ENCODE measurements around the gene FBXL5.

FBXL5 gene

GRCh38 chr4:15592799-15593198 is 62.4 kb downstream of the FBXL5 start:
- H2BK15ac ChIP-seq (replicated peaks; ENCODE audit: low read depth) = no peak overlapping the region
- no peaks in the 10 kb centered on the region for H3K36me3 ChIP-seq (ENCODE audit: control insufficient read depth, insufficient read depth, low read length)
- H3K9ac ChIP-seq (ENCODE audit: low read length) = no peak overlapping the region
- no peaks in the 10 kb centered on the region for H3K79me2 ChIP-seq (ENCODE audit: control insufficient read depth, insufficient read depth, low read length)
- H3K4me1 ChIP-seq (ENCODE audit: control insufficient read depth, low read depth, low read length) = no peaks in the 10 kb centered on the region
- H3K56ac ChIP-seq (ENCODE audit: low read length) = no peak overlapping the region
- H2AK5ac ChIP-seq (ENCODE audit: low read length) = no peak overlapping the region
- no peak overlapping the region for H3K27ac ChIP-seq (ENCODE audit: low read depth, low read length)
- H3K4me3 ChIP-seq (ENCODE audit: low read length) = no peak overlapping the region
- no peak overlapping the region for H4K5ac ChIP-seq (ENCODE audit: low read length)
- no peak for DNase-seq
- no peak overlapping the region for H2BK5ac ChIP-seq (ENCODE audit: low read length)
- no peak overlapping the region for H4K8ac ChIP-seq (ENCODE audit: low read depth, low read length)
- 100% methylated on average over 1 of the region's 3 CpGs for WGBS (ENCODE audit: extremely low coverage, insufficient coverage, low lambda C conversion rate)
- no peak overlapping the region for H3K4ac ChIP-seq (ENCODE audit: low read depth, low read length)
- H3K18ac ChIP-seq (ENCODE audit: low read length) = no peak overlapping the region
- H2BK120ac ChIP-seq (ENCODE audit: low read depth, low read length) = no peak overlapping the region
- H3K4me2 ChIP-seq (ENCODE audit: low read length) = no peak overlapping the region
- no peaks in the 10 kb centered on the region for H3K79me1 ChIP-seq (ENCODE audit: low read length)
- H3K23ac ChIP-seq (ENCODE audit: low read length) = no peak overlapping the region
- no peaks in the 10 kb centered on the region for H3K27me3 ChIP-seq (ENCODE audit: insufficient read depth, low read length, poor library complexity)

DNA sequence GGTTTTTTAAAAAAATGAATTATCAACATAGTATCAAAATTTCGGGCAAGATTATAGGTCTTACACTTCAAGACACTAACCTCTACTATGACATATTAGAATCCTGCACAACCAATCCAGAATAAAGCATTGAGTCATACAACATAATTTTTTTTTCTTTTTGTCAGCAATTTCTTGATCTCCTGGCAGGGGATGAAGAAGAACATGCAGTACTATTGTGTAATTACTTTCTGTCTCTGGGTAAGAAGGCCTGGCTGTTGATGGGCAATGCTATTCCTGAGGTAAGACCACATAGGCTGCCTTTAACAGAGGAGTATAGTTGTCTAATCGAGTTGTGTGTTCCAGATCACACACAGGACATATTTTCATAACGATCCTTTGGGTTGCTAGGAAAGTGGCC is 67.5 kb downstream of the FBXL5 start:
- Histone ChIP-seq H3K36me3 (ENCODE audit: control insufficient read depth, insufficient read depth, low read length) (no peaks in the 10 kb centered on the region), H4K8ac (ENCODE audit: low read depth, low read length) (no peak overlapping the region), H2BK5ac (ENCODE audit: low read length) (no peak overlapping the region), H2BK15ac (replicated peaks; ENCODE audit: low read depth) (no peak overlapping the region), H2BK120ac (ENCODE audit: low read depth, low read length) (no peak overlapping the region), H3K56ac (ENCODE audit: low read length) (no peak overlapping the region), H3K27ac (ENCODE audit: low read depth, low read length) (no peak overlapping the region), H3K4me1 (ENCODE audit: control insufficient read depth, low read depth, low read length) (no peaks in the 10 kb centered on the region), H3K4me2 (ENCODE audit: low read length) (no peak overlapping the region), H3K27me3 (ENCODE audit: insufficient read depth, low read length, poor library complexity) (no peaks in the 10 kb centered on the region), H3K79me2 (ENCODE audit: control insufficient read depth, insufficient read depth, low read length) (no peaks in the 10 kb centered on the region), H3K4ac (ENCODE audit: low read depth, low read length) (no peak overlapping the region), H3K9ac (ENCODE audit: low read length) (no peak overlapping the region), H4K5ac (ENCODE audit: low read length) (no peak overlapping the region), H3K79me1 (ENCODE audit: low read length) (no peaks in the 10 kb centered on the region), H3K18ac (ENCODE audit: low read length) (no peak overlapping the region), H3K23ac (ENCODE audit: low read length) (no peak overlapping the region), H2AK5ac (ENCODE audit: low read length) (no peak overlapping the region), H3K4me3 (ENCODE audit: low read length) (no peak overlapping the region)
- no peak for DNase-seq
- no CpG with 5 or more reads among the region's 3 CpGs for WGBS (ENCODE audit: extremely low coverage, insufficient coverage, low lambda C conversion rate)

DNA sequence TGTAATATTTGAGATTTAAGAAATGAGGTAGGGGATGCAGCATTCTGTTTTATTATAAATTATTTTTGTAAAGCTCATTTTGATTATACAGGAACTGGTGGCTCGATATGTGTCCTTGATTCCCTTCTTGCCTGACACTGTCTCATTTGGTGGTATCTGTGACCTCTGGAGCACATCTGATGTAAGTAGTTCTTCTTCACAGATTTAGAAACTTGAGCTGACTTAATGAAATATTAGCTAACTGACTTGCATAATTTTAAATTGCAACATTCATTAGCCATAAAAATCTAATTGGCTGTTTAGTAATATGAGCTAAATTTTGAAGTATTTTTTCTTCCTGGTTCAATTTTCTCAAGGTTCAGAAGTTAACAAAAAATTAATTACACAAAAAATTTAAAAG is 69.1 kb downstream of the FBXL5 start:
- DNase-seq = no peak
- H3K4me1 ChIP-seq (ENCODE audit: control insufficient read depth, low read depth, low read length) = no peaks in the 10 kb centered on the region
- no peaks in the 10 kb centered on the region for H3K79me2 ChIP-seq (ENCODE audit: control insufficient read depth, insufficient read depth, low read length)
- H3K27me3 ChIP-seq (ENCODE audit: insufficient read depth, low read length, poor library complexity) = no peaks in the 10 kb centered on the region
- no peak overlapping the region for H3K9ac ChIP-seq (ENCODE audit: low read length)
- no peak overlapping the region for H3K56ac ChIP-seq (ENCODE audit: low read length)
- no peak overlapping the region for H4K8ac ChIP-seq (ENCODE audit: low read depth, low read length)
- no peak overlapping the region for H2BK5ac ChIP-seq (ENCODE audit: low read length)
- WGBS (ENCODE audit: extremely low coverage, insufficient coverage, low lambda C conversion rate) = no CpG with 5 or more reads among the region's 1 CpG
- H3K27ac ChIP-seq (ENCODE audit: low read depth, low read length) = no peak overlapping the region
- no peak overlapping the region for H4K5ac ChIP-seq (ENCODE audit: low read length)
- no peak overlapping the region for H3K4ac ChIP-seq (ENCODE audit: low read depth, low read length)
- H3K18ac ChIP-seq (ENCODE audit: low read length) = no peak overlapping the region
- H2BK120ac ChIP-seq (ENCODE audit: low read depth, low read length) = no peak overlapping the region
- H3K79me1 ChIP-seq (ENCODE audit: low read length) = no peaks in the 10 kb centered on the region
- H3K36me3 ChIP-seq (ENCODE audit: control insufficient read depth, insufficient read depth, low read length) = no peaks in the 10 kb centered on the region
- no peak overlapping the region for H2BK15ac ChIP-seq (replicated peaks; ENCODE audit: low read depth)
- H3K4me2 ChIP-seq (ENCODE audit: low read length) = no peak overlapping the region
- no peak overlapping the region for H2AK5ac ChIP-seq (ENCODE audit: low read length)
- no peak overlapping the region for H3K4me3 ChIP-seq (ENCODE audit: low read length)
- no peak overlapping the region for H3K23ac ChIP-seq (ENCODE audit: low read length)

DNA sequence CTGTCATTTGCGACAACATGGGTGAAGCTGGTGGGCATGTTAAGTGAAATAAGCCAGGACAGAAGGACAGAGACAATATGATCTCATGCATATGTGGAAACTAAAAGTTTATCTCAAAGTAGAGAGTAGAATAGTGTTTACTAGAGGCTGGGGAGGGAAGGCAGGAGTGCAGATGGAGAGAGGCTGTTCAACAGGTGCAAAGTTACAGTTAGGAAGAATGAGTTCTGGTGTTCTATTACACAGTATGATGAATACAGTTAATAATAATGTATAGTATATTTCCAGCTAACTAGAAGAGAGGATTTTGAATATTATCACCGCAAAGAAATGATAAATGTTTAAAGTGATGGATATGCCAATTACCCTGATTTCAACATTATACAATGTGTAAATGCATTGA is 69.8 kb downstream of the FBXL5 start:
- Histone ChIP-seq H3K27ac (ENCODE audit: low read depth, low read length) (no peak overlapping the region), H3K79me2 (ENCODE audit: control insufficient read depth, insufficient read depth, low read length) (no peaks in the 10 kb centered on the region), H3K36me3 (ENCODE audit: control insufficient read depth, insufficient read depth, low read length) (no peaks in the 10 kb centered on the region), H3K4me3 (ENCODE audit: low read length) (no peak overlapping the region), H3K79me1 (ENCODE audit: low read length) (no peaks in the 10 kb centered on the region), H2BK5ac (ENCODE audit: low read length) (no peak overlapping the region), H3K4ac (ENCODE audit: low read depth, low read length) (no peak overlapping the region), H2BK120ac (ENCODE audit: low read depth, low read length) (no peak overlapping the region), H3K4me2 (ENCODE audit: low read length) (no peak overlapping the region), H2AK5ac (ENCODE audit: low read length) (no peak overlapping the region), H3K18ac (ENCODE audit: low read length) (no peak overlapping the region), H3K4me1 (ENCODE audit: control insufficient read depth, low read depth, low read length) (no peaks in the 10 kb centered on the region), H4K8ac (ENCODE audit: low read depth, low read length) (no peak overlapping the region), H4K5ac (ENCODE audit: low read length) (no peak overlapping the region), H3K27me3 (ENCODE audit: insufficient read depth, low read length, poor library complexity) (no peaks in the 10 kb centered on the region), H3K23ac (ENCODE audit: low read length) (no peak overlapping the region), H3K56ac (ENCODE audit: low read length) (no peak overlapping the region), H2BK15ac (replicated peaks; ENCODE audit: low read depth) (no peak overlapping the region), H3K9ac (ENCODE audit: low read length) (no peak overlapping the region)
- no peak for DNase-seq
- WGBS (ENCODE audit: extremely low coverage, insufficient coverage, low lambda C conversion rate) = no CpG with 5 or more reads among the region's 2 CpGs

DNA sequence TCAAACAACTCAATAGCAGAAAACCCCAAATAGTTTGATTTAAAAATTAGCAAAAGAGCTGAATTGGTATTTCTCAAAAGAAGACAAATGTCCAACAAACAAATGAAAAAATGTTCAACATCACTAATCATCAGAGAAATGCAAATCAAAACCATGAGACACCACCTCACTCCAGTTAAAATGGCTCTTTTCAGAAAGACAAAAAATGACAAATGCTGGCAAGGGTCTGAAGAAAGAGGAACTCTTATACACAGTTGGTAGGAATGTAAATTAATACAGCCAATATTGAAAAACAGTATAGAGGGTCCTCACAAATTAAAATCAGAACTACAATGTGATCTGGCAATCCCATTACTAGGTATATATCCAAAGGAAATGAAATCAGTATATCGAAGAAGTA is 70.4 kb downstream of the FBXL5 start:
- Histone ChIP-seq H3K79me2 (ENCODE audit: control insufficient read depth, insufficient read depth, low read length) (no peaks in the 10 kb centered on the region), H3K4me3 (ENCODE audit: low read length) (no peak overlapping the region), H3K27ac (ENCODE audit: low read depth, low read length) (no peak overlapping the region), H2BK120ac (ENCODE audit: low read depth, low read length) (no peak overlapping the region), H3K79me1 (ENCODE audit: low read length) (no peaks in the 10 kb centered on the region), H3K56ac (ENCODE audit: low read length) (no peak overlapping the region), H3K36me3 (ENCODE audit: control insufficient read depth, insufficient read depth, low read length) (no peaks in the 10 kb centered on the region), H3K4me2 (ENCODE audit: low read length) (no peak overlapping the region), H2AK5ac (ENCODE audit: low read length) (no peak overlapping the region), H2BK5ac (ENCODE audit: low read length) (no peak overlapping the region), H3K27me3 (ENCODE audit: insufficient read depth, low read length, poor library complexity) (no peaks in the 10 kb centered on the region), H3K4me1 (ENCODE audit: control insufficient read depth, low read depth, low read length) (no peaks in the 10 kb centered on the region), H4K8ac (ENCODE audit: low read depth, low read length) (no peak overlapping the region), H4K5ac (ENCODE audit: low read length) (no peak overlapping the region), H2BK15ac (replicated peaks; ENCODE audit: low read depth) (no peak overlapping the region), H3K23ac (ENCODE audit: low read length) (no peak overlapping the region), H3K18ac (ENCODE audit: low read length) (no peak overlapping the region), H3K4ac (ENCODE audit: low read depth, low read length) (no peak overlapping the region), H3K9ac (ENCODE audit: low read length) (no peak overlapping the region)
- no CpG with 5 or more reads among the region's 1 CpG for WGBS (ENCODE audit: extremely low coverage, insufficient coverage, low lambda C conversion rate)
- DNase-seq = no peak

GRCh38 chr4:15577508-15577907 is 77.6 kb downstream of the FBXL5 start:
- no peak overlapping the region for H3K9ac ChIP-seq (ENCODE audit: low read length)
- H3K27ac ChIP-seq (ENCODE audit: low read depth, low read length) = no peak overlapping the region
- H2BK5ac ChIP-seq (ENCODE audit: low read length) = no peak overlapping the region
- H3K4me1 ChIP-seq (ENCODE audit: control insufficient read depth, low read depth, low read length) = no peaks in the 10 kb centered on the region
- no peak overlapping the region for H3K23ac ChIP-seq (ENCODE audit: low read length)
- no peak overlapping the region for H3K4me3 ChIP-seq (ENCODE audit: low read length)
- H2BK15ac ChIP-seq (replicated peaks; ENCODE audit: low read depth) = no peak overlapping the region
- H2BK120ac ChIP-seq (ENCODE audit: low read depth, low read length) = no peak overlapping the region
- no peak for DNase-seq
- no peak overlapping the region for H4K8ac ChIP-seq (ENCODE audit: low read depth, low read length)
- no peaks in the 10 kb centered on the region for H3K79me2 ChIP-seq (ENCODE audit: control insufficient read depth, insufficient read depth, low read length)
- H4K5ac ChIP-seq (ENCODE audit: low read length) = no peak overlapping the region
- H3K4me2 ChIP-seq (ENCODE audit: low read length) = no peak overlapping the region
- no peaks in the 10 kb centered on the region for H3K27me3 ChIP-seq (ENCODE audit: insufficient read depth, low read length, poor library complexity)
- no peak overlapping the region for H3K4ac ChIP-seq (ENCODE audit: low read depth, low read length)
- H3K56ac ChIP-seq (ENCODE audit: low read length) = no peak overlapping the region
- no peak overlapping the region for H3K18ac ChIP-seq (ENCODE audit: low read length)
- no peak overlapping the region for H2AK5ac ChIP-seq (ENCODE audit: low read length)
- no peaks in the 10 kb centered on the region for H3K36me3 ChIP-seq (ENCODE audit: control insufficient read depth, insufficient read depth, low read length)
- no peaks in the 10 kb centered on the region for H3K79me1 ChIP-seq (ENCODE audit: low read length)
